SHP77 treated with DMSO at 0.1 percent for 48 hours (cell line): ENCODE data around the gene IRAK1.
"Not testable (repeated sequence)": the region's sequence is repeated elsewhere in the genome, so short reads cannot be mapped to it uniquely, and the experiment has no call there.

Source experiments
- DNase-seq: peaks from one replicate; lab custom pipeline; 2025; lab: John Stamatoyannopoulos, UW

Gene IRAK1

DNA sequence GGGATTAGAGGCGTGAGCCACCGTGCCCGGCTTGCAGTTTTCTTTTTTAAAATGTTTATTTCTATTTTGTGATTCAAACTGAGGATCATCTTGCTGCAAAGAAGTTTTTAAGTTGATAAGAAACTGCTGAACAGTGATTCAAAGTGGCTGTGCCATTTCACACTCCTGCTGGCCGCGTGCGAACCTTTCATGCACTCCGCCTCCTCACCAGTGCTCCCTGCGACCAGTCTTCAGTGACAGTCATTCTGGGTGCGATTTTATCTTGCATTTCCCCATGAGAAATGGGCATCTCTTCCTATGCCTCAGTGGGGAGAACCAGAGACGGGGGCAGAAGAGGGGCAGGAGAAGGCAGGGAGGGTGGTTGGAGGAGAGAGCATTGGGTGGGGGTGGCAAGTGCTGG, 25.7 kb downstream of the IRAK1 start:
- no peak for DNase-seq

DNA sequence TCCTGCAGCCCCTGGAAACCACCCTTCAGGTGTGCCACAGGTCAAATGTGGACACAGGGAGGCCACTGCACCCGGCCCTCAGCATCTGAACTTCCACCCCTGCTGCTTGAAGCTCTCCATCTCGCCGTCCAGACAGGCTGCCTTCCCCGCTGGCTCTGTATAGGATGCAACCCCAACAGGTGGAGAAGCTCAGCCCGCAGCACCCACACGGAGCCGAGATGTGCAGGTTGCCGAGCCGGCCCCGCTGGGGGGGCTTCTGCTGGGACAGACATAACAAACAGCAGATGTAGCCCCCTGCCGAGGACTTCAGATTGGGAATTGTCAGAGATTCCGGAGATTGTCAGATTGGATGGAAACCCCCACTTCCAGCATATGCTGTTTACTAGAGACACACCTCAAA, 26.6 kb downstream of the IRAK1 start:
- DNase-seq: no peak

- DNase-seq: no peak
These were observed 27.5 kb downstream of the IRAK1 start for GRCh38 chrX:153992180-153992579.

DNA sequence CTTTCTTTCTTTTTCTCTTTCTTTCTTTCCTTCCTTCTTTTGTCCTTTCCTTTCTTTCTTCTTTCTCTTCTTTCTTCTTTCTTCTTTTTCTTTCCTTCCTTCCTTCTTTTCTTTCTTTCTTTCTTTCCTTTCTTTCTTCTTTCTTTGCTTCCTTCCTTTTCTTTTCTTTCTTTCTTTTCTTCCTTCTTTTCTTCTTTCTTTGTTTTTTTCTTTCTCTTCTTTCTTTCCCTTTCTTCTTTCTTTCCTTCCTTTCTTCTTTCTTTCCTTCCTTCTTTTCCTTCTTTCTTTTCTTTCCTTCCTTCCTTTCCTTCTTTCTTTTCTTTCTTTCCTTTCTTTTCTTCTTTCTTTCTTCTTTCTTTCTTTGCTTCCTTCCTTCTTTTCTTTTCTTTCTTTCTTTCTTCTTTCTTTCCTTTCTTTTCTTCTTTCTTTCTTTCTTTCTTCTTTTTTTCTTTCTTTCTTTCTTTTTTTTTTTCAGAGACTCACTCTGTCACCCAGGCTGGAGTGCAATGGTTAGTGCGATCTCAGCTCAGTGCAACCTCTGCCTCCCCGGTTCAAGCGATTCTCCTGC, 28.6 kb downstream of the IRAK1 start:
- no peak for DNase-seq

GRCh38 chrX:153989973-153990655, 29.6 kb downstream of the IRAK1 start:
- no peak for DNase-seq

- no peak for DNase-seq
These were observed 31.2 kb downstream of the IRAK1 start for GRCh38 chrX:153988493-153988892.

DNA sequence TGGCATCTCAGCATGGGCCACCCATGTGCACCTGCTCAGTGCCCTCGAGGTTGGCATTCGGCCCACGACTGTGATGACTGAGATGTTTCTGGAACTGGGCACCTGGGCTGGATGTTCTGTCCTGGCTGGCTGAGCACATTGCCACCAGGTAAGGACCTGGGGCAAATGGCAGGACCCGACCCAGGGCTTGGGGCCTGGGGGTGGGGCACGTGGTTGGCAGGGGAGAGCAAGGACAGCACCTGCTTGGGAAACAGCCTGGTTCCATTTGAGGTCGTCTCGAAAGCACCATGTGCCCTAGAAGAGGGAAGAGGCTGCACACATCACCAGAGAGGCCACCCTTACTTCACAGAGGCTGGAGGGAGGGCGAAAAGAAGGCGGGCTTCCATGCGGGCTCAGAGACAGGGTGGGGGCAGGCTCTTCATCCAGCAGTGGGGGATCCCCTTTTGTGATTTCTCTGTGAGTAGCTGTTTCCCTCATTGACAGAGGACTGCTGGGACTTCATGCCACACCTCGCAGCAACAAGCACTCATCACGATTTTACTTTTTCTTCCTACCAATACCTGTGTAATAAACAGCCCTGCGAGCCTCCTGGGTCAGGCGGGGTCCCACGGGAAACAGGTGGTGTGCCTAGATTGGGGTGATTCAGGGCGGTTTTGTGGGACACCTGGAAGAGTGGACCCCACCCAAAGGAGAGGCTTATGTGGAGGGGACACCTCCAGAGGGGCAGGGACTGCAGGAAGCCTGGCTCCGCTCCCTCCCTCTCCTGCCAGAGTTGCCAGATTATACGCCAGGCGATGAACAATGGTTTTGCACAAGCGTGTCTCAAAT, 35.1 kb downstream of the IRAK1 start:
- DNase-seq: no peak

GRCh38 chrX:153983321-153983801, 36.3 kb downstream of the IRAK1 start:
- DNase-seq: no peak

GRCh38 chrX:153981771-153982533, 37.8 kb downstream of the IRAK1 start:
- DNase-seq: no peak

DNA sequence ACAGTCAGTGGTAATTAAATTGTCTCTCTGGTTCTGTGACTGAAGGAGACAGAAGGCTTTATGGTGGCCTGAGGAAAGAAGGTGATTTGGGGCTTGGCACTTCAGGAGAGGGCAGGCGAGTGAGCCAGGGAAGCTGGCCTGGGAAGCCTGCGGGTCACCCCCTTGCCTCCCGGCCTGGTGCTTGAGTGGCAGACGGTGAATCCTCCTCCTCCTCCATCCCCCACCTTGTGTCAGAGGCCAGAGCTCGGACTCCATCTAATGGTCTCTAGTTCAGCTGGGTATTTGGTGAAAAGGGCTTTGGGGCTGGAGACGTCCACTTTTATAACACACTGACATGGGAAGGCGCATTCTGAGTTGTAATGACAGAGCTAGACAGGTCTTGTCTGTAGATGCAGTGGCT, 38.5 kb downstream of the IRAK1 start:
- no peak for DNase-seq

DNA sequence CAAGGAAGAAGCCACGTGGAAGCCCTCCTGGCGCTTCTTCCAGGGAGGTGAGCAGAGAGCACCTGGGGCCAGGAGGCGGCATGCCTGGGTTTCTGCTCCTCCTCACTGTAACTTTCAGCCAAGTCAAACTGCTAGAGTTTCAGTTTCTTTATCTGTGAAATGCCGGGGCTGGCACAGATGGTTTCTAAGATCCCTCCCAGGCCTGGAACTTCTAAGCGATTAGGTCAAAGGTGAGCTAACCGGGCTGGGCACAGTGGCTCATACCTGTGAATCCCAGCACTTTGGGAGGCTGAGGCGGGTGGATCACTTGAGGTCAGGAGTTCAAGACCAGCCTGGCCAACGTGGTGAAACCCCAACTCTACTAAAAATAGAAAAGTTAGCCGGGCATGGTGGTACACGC, 39.3 kb downstream of the IRAK1 start:
- not testable (repeated sequence) for DNase-seq

- no peak for DNase-seq
These were observed 44.9 kb downstream of the IRAK1 start for GRCh38 chrX:153974726-153975286.

- no peak for DNase-seq
These were observed 45.5 kb downstream of the IRAK1 start for GRCh38 chrX:153974003-153974725.

DNA sequence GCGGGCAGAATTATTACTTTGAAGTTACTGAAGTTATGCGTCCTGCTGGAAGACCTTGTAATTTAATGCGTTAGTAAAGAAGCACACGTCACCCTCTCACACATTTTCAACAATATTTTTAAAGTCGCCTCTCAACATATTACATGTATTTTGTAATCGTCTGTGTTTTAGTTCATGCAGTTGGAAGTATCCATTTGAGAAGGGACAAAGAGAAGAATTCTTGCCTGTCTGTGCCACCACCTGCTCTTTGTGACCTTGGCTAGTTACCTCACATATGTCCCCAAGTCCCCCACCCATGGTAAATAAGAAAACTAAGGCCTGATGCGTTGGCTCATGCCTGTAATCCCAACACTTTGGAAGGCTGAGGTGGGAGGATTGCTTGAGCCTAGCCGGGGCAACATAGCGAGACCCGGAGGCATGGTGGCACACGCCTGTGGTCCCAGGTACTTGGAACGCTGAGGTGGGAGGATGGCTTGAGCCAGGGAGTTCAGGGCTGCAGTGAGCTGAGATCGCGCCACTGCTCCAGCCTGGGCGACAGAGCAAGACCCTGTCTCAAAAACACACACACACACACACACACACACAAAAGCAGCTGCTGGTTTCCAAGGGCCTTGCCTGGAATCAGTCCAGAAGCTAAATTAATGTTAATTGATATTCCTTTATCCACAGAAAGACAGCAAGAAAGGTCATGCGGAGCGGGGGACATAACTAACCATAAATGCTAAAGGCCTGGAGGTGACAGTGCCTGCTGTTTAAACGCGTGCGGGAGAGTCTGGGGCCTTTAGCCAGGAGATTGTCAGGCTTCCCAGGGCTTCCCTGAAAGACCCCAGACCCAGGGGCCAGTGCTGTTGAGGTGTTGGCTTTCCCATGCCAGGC, 46.3 kb downstream of the IRAK1 start:
- no peak for DNase-seq

GRCh38 chrX:153972368-153973126, 47.2 kb downstream of the IRAK1 start, which contains the start of gene TMEM187:
TMEM187 (plus strand) TSS chrX:153972754; CDS start chrX:153982063, 9,309 bp downstream.
- DNase-seq: peak; percentile 52

- peak; percentile 26 for DNase-seq
These were observed 48.0 kb downstream of the IRAK1 start, which contains the start of gene HCFC1 for GRCh38 chrX:153971450-153972367. HCFC1 (minus strand) TSS chrX:153971818; CDS start chrX:153970840, 978 bp downstream.

DNA sequence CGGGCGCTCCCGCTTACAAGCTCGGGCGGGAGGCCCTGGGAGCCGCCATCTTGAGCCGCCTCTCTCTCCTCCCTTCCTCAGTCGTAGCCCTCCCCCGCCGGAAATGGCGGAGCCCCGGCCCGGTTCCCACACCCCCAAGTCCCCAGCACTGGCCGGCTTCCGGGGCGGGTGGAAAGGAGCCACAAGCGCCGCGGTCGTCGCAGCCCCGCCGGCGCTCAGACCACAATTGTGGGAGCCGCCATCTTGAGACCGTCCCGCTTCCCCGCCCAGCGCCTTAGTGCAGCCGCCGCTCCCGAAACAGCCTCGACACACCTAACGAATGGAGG, 48.6 kb downstream of the IRAK1 start:
- DNase-seq: peak; percentile 10
